Endodermal cell (in vitro differentiated cells): ENCODE data around the gene WNK3. TPM values are rescaled to one million over a fixed set of nuclear protein-coding genes. Genes with fewer than 3 reads are reported as not detected.

ENCODE experiments used
- DNase-seq: peaks from one replicate; pipeline ENCODE4 v3.0.0-alpha.2; 2017
- H3K27ac ChIP-seq: 2 replicates; pipeline ENCODE4 v1.5.1; 2013; ENCODE audit warnings: mild to moderate bottlenecking, low read depth, low read length, moderate library complexity
- H3K27me3 ChIP-seq: 2 replicates; pipeline ENCODE4 v1.6.1; 2013; ENCODE audit warnings: mild to moderate bottlenecking, low read length, moderate library complexity; ENCODE audit not compliant: insufficient read depth, control insufficient read depth, poor library complexity, severe bottlenecking
- H3K36me3 ChIP-seq: 2 replicates; pipeline ENCODE4 v1.7.0; 2013; ENCODE audit warnings: mild to moderate bottlenecking, low read length, moderate library complexity; ENCODE audit not compliant: control insufficient read depth, insufficient read depth
- H3K4me1 ChIP-seq: one replicate; pipeline ENCODE4 v1.7.0; 2013; ENCODE audit warnings: low read length; ENCODE audit not compliant: control insufficient read depth, insufficient read depth
- H3K4me3 ChIP-seq: 2 replicates; pipeline ENCODE4 v1.5.1; 2013; ENCODE audit warnings: mild to moderate bottlenecking, low read length, moderate library complexity
- H3K9ac ChIP-seq: 2 replicates; pipeline ENCODE4 v1.6.1; 2013; ENCODE audit warnings: mild to moderate bottlenecking, low read length, moderate library complexity; ENCODE audit not compliant: poor library complexity, severe bottlenecking; ENCODE audit errors: extremely low read depth
- H3K9me3 ChIP-seq: 2 replicates; pipeline ENCODE4 v1.6.1; 2013; ENCODE audit warnings: mild to moderate bottlenecking, low read length, moderate library complexity; ENCODE audit not compliant: control insufficient read depth
- H3K27ac Mint-ChIP-seq: 2 replicates; pipeline ENCODE4 v1.8.0; 2020; ENCODE audit warnings: mixed read lengths
- H3K27me3 Mint-ChIP-seq: 2 replicates; pipeline ENCODE4 v1.8.0; 2021; ENCODE audit warnings: mild to moderate bottlenecking, mixed read lengths; ENCODE audit not compliant: insufficient read depth
- H3K36me3 Mint-ChIP-seq: 2 replicates; pipeline ENCODE4 v1.8.0; 2020; ENCODE audit warnings: low read depth, mixed read lengths
- H3K4me1 Mint-ChIP-seq: 2 replicates; pipeline ENCODE4 v1.8.0; 2020; ENCODE audit warnings: mixed read lengths
- H3K4me3 Mint-ChIP-seq: 2 replicates; pipeline ENCODE4 v1.8.0; 2020; ENCODE audit warnings: mild to moderate bottlenecking, moderate library complexity, mixed read lengths
- H3K9me3 Mint-ChIP-seq: 2 replicates; pipeline ENCODE4 v1.8.0; 2020; ENCODE audit warnings: mild to moderate bottlenecking, mixed read lengths
- WGBS, 2 experiments: methylation state at CpG; one replicate each; pipeline versions ENCODE4 v1.1.5 to v1.1.7; 2013; ENCODE audit warnings: missing lambda C conversion rate in 2 of 2, mixed read lengths in 1 of 2; ENCODE audit not compliant: insufficient coverage in 1 of 2, insufficient read length in 1 of 2; 5-methylcytosine and 5-hydroxymethylcytosine counted together
- total RNA-seq, 2 donors: library from RNA; stranded (reverse); fragmentation: NEBNext Ultra II Directional in 1 of 2; extraction: Animal tissue kit (Norgen Biotek cat#: 25700) in 1 of 2; gene quantifications; 2 replicates in 1 of 2; 3 replicates in 1 of 2; pipeline ENCODE4 v1.2.1, GENCODE V29; 2021
- TF ChIP-seq, protein P1 (sequence below): fragments of 200-600 bp; sonication (generic); conservative IDR thresholded peaks from 2 replicates; pipeline ENCODE4 v1.5.0; 2021; ENCODE audit warnings: antibody characterized with exemption, mild to moderate bottlenecking

Gene WNK3
- total RNA-seq, 2 donors from 2014 or later, result 38.3 to 40.4 TPM

DNA sequence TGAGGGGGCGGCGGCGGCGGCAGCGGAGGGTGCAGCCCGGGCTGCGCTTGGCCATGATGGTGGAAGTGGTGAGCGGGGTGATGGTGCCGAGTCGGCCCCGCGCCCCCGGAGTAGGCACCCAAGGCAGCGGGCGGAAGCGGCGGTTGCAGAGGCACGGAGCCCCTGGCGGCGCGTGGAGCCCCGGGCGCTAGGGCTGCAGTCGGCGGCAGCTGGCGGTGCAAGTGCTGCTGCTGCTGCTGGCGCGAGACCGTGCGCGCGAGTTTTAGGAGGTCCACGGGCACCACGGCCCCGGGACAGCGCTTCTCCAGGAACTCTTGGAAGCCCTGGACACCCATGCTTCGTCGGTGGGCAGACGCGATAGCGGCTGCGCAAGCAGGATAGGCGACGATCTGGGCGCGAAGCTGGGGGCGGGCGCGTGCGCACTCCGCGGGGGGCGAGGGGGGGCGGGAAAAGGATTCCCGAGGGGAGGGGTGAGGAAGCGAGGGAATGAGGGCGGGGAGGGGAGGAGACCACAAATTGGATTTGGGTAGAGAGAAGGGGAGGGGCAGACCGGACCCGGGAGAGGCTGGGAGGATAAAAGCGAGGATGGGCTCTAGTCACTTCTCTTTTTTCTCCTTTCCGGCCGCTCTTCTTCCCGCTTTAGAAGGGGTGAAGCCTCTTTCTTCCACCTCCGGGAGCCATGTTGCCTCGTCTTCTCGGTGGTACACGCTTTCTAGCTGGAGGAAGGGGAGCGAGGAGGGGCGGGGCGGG is 174.8 kb downstream of the WNK3 start, which contains the start of gene FAM120C:
Gene FAM120C (minus strand): TSS at position 391 of the 750 bp plus-strand sequence. CDS start 56 bp downstream, at position 335.
- H3K36me3 ChIP-seq, result no peaks in the 10 kb centered on the region
- Mint-ChIP-seq H3K4me3 (peak within 1 kb of the TSS; percentile 66), H3K27ac (peak within 1 kb of the TSS; percentile 62), H3K9me3 (peaks cover 35% of the 10 kb centered on the region), H3K36me3 (no peaks in the 10 kb centered on the region), H3K4me1 (peaks cover 24% of the 10 kb centered on the region), H3K27me3 (no peaks in the 10 kb centered on the region)
- H3K27ac ChIP-seq, result peak within 1 kb of the TSS; percentile 80
- H3K9me3 ChIP-seq, result no peaks in the 10 kb centered on the region
- H3K9ac ChIP-seq, result no peak within 1 kb of the TSS
- H3K4me3 ChIP-seq, result peak within 1 kb of the TSS; percentile 85
- H3K4me1 ChIP-seq, result no peaks in the 10 kb centered on the region
- WGBS, 2 experiments, result 0% methylated on average over 40 of the region's 70 CpGs; no CpG with 5 or more reads in 1 of the 2 experiments
- H3K27me3 ChIP-seq, result no peaks in the 10 kb centered on the region
- DNase-seq, result peak; percentile 87
- TF ChIP-seq, protein P1, sequence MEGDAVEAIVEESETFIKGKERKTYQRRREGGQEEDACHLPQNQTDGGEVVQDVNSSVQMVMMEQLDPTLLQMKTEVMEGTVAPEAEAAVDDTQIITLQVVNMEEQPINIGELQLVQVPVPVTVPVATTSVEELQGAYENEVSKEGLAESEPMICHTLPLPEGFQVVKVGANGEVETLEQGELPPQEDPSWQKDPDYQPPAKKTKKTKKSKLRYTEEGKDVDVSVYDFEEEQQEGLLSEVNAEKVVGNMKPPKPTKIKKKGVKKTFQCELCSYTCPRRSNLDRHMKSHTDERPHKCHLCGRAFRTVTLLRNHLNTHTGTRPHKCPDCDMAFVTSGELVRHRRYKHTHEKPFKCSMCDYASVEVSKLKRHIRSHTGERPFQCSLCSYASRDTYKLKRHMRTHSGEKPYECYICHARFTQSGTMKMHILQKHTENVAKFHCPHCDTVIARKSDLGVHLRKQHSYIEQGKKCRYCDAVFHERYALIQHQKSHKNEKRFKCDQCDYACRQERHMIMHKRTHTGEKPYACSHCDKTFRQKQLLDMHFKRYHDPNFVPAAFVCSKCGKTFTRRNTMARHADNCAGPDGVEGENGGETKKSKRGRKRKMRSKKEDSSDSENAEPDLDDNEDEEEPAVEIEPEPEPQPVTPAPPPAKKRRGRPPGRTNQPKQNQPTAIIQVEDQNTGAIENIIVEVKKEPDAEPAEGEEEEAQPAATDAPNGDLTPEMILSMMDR, result no peak

GRCh38 chrX:54182194-54182863 is 175.5 kb downstream of the WNK3 start:
- H3K4me1 ChIP-seq, result no peaks in the 10 kb centered on the region
- Mint-ChIP-seq H3K4me3 (peak overlapping the region; percentile 66), H3K9me3 (peaks cover 35% of the 10 kb centered on the region), H3K4me1 (peaks cover 24% of the 10 kb centered on the region), H3K27ac (no peak overlapping the region), H3K27me3 (no peaks in the 10 kb centered on the region), H3K36me3 (no peaks in the 10 kb centered on the region)
- TF ChIP-seq, protein P1, result no peak
- H3K9me3 ChIP-seq, result no peaks in the 10 kb centered on the region
- H3K9ac ChIP-seq, result no peak overlapping the region
- peak overlapping the region; percentile 85 for H3K4me3 ChIP-seq
- no peaks in the 10 kb centered on the region for H3K36me3 ChIP-seq
- no peaks in the 10 kb centered on the region for H3K27me3 ChIP-seq
- DNase-seq, result peak; percentile 70
- no peak overlapping the region for H3K27ac ChIP-seq
- 0 to 1% methylated on average over 1 to 36 of the region's 36 CpGs for whole genome bisulfite sequencing, 2 experiments

- peaks cover 7% of the 10 kb centered on the region for H3K36me3 Mint-ChIP-seq
- peaks cover 37% of the 10 kb centered on the region for H3K9me3 Mint-ChIP-seq
- H3K27me3 Mint-ChIP-seq, result no peaks in the 10 kb centered on the region
- no peaks in the 10 kb centered on the region for H3K9me3 ChIP-seq
- no peak overlapping the region for H3K27ac Mint-ChIP-seq
- WGBS, 2 experiments, result 55% methylated on average over 4 of the region's 4 CpGs; no CpG with 5 or more reads in 1 of the 2 experiments
- peak overlapping the region; percentile 85 for H3K4me3 ChIP-seq
- H3K4me3 Mint-ChIP-seq, result peak overlapping the region; percentile 66
- H3K27ac ChIP-seq, result no peak overlapping the region
- H3K4me1 ChIP-seq, result no peaks in the 10 kb centered on the region
- no peaks in the 10 kb centered on the region for H3K27me3 ChIP-seq
- DNase-seq, result no peak
- TF ChIP-seq, protein P1, result no peak
- no peak overlapping the region for H3K9ac ChIP-seq
- H3K36me3 ChIP-seq, result no peaks in the 10 kb centered on the region
- peaks cover 24% of the 10 kb centered on the region for H3K4me1 Mint-ChIP-seq
Observed at GRCh38 chrX:54181202-54181953, 176.5 kb downstream of the WNK3 start.
